H1 (cell line): Measurements from ENCODE around the gene DVL3. TPM values are rescaled to one million over a fixed set of nuclear protein-coding genes. Genes with fewer than 3 reads are reported as not detected.

ENCODE experiments used
- CTCF ChIA-PET: fragments of 300-600 bp; sonication (Branson Sonifier 250); formaldehyde crosslinking; loops from one replicate; lab custom pipeline; 2021; ENCODE audit not compliant: partially characterized antibody; lab: Charles Lee
- POLR2A ChIA-PET: fragments of 300-600 bp; sonication (Branson Sonifier 250); formaldehyde crosslinking; loops from one replicate; lab custom pipeline; 2021; ENCODE audit warnings: inconsistent platforms; ENCODE audit not compliant: partially characterized antibody; lab: Charles Lee
- DNase-seq, 2 experiments: peaks; one replicate each; pipeline versions ENCODE4 v3.0.0 to v3.0.0-alpha.2; 2010 to 2022; ENCODE audit warnings: low spot score in 2 of 2, low read depth in 1 of 2, mixed read lengths in 1 of 2
- FAIRE-seq: peaks from 2 replicates; lab custom pipeline; 2011; peaks lifted over from hg19 to GRCh38; lab: Jason Lieb, UNC
- H2AFZ ChIP-seq: 2 replicates; pipeline ENCODE4 v1.8.1; 2012; ENCODE audit warnings: low read length, inconsistent platforms
- H2AK5ac ChIP-seq: 2 replicates; pipeline ENCODE4 v1.6.1; 2013; ENCODE audit warnings: low read depth, low read length
- H2BK120ac ChIP-seq: replicated peaks from 2 replicates; pipeline ENCODE3; 2013; ENCODE audit warnings: low read depth, low read length, inconsistent platforms
- H2BK12ac ChIP-seq: 2 replicates; pipeline ENCODE4 v1.6.1; 2013; ENCODE audit warnings: low read depth, low read length
- H2BK15ac ChIP-seq: 2 replicates; pipeline ENCODE4 v1.6.1; 2013; ENCODE audit warnings: low read length
- H2BK20ac ChIP-seq: 2 replicates; pipeline ENCODE4 v1.6.1; 2013; ENCODE audit warnings: low read length
- H2BK5ac ChIP-seq: 2 replicates; pipeline ENCODE4 v1.6.1; 2013; ENCODE audit warnings: low read depth, low read length
- H3K14ac ChIP-seq: 2 replicates; pipeline ENCODE4 v1.6.1; 2013; ENCODE audit warnings: inconsistent platforms; ENCODE audit not compliant: insufficient read length
- H3K18ac ChIP-seq: 2 replicates; pipeline ENCODE4 v1.6.1; 2013; ENCODE audit warnings: low read length; ENCODE audit errors: extremely low read depth
- H3K23ac ChIP-seq: 2 replicates; pipeline ENCODE4 v1.6.1; 2013; ENCODE audit warnings: inconsistent platforms; ENCODE audit not compliant: insufficient read length
- H3K23me2 ChIP-seq: 2 replicates; pipeline ENCODE4 v1.6.1; 2013; ENCODE audit warnings: low read depth, low read length
- H3K27ac ChIP-seq: 2 replicates; pipeline ENCODE4 v1.6.1; 2011; ENCODE audit warnings: low read depth, low read length, inconsistent platforms
- H3K27me3 ChIP-seq, 4 experiments: replicated peaks in 1 of 4; 1 replicate in 1 of 4; 2 replicates in 3 of 4; pipeline versions ENCODE4 v1.6.1 to v1.8.1; 2011 to 2013; ENCODE audit warnings: low read length in 3 of 4, mild to moderate bottlenecking in 3 of 4, inconsistent platforms in 2 of 4, mixed read lengths in 2 of 4, moderate library complexity in 1 of 4; ENCODE audit not compliant: control insufficient read depth in 3 of 4, insufficient read depth in 3 of 4; ENCODE audit errors: extremely low read depth in 1 of 4
- H3K36me3 ChIP-seq, 4 experiments: 2 replicates each; pipeline versions ENCODE4 v1.6.1 to v1.8.1; 2011 to 2013; ENCODE audit warnings: mild to moderate bottlenecking in 4 of 4, low read length in 3 of 4, moderate library complexity in 2 of 4, control low read depth in 1 of 4, inconsistent platforms in 1 of 4; ENCODE audit not compliant: insufficient read depth in 4 of 4, control insufficient read depth in 2 of 4
- H3K4ac ChIP-seq: replicated peaks from 2 replicates; pipeline ENCODE3; 2013; ENCODE audit warnings: low read length, low read depth, mixed read lengths, inconsistent platforms; ENCODE audit not compliant: insufficient read length
- H3K4me1 ChIP-seq, 4 experiments: replicated peaks in 1 of 4; 1 replicate in 1 of 4; 2 replicates in 3 of 4; pipeline versions ENCODE4 v1.6.1 to v1.8.1; 2011 to 2013; ENCODE audit warnings: low read length in 3 of 4, inconsistent platforms in 2 of 4, mixed read lengths in 1 of 4; ENCODE audit not compliant: insufficient read depth in 4 of 4, control insufficient read depth in 3 of 4
- H3K4me2 ChIP-seq, 2 experiments: 2 replicates each; pipeline versions ENCODE4 v1.6.1 to v1.8.1; 2011 to 2013; ENCODE audit warnings: low read depth in 2 of 2, low read length in 2 of 2, control low read depth in 1 of 2, inconsistent platforms in 1 of 2, mild to moderate bottlenecking in 1 of 2; ENCODE audit not compliant: insufficient read depth in 1 of 2
- H3K4me3 ChIP-seq, 4 experiments: fragments of 200-600, 300-600 bp in 1 of 4; sonication (generic), shearing (Covaris generic), sonication (Bioruptor Twin) in 1 of 4; 2 replicates each; pipeline versions ENCODE4 v1.5.1 to v1.8.1; 2011 to 2016; ENCODE audit warnings: low read length in 4 of 4, low read depth in 3 of 4, control low read depth in 2 of 4, inconsistent platforms in 2 of 4, mild to moderate bottlenecking in 2 of 4, mixed read lengths in 1 of 4, moderate library complexity in 1 of 4; ENCODE audit not compliant: insufficient read depth in 2 of 4; ENCODE audit errors: extremely low read depth in 1 of 4
- H3K56ac ChIP-seq: replicated peaks from 2 replicates; pipeline ENCODE3; 2013; ENCODE audit warnings: low read depth, mild to moderate bottlenecking, mixed read lengths, low read length, inconsistent platforms; ENCODE audit not compliant: insufficient read length
- H3K79me1 ChIP-seq: 2 replicates; pipeline ENCODE4 v1.6.1; 2013; ENCODE audit warnings: low read depth, low read length, control low read depth
- H3K79me2 ChIP-seq, 2 experiments: 2 replicates each; pipeline versions ENCODE4 v1.6.1 to v1.8.1; 2012 to 2013; ENCODE audit warnings: low read length in 2 of 2, mild to moderate bottlenecking in 2 of 2, inconsistent platforms in 1 of 2; ENCODE audit not compliant: insufficient read depth in 2 of 2, control insufficient read depth in 1 of 2
- H3K9ac ChIP-seq, 4 experiments: replicated peaks in 1 of 4; 1 replicate in 1 of 4; 2 replicates in 3 of 4; pipeline versions ENCODE4 v1.6.1 to v1.8.1; 2011 to 2013; ENCODE audit warnings: low read depth in 3 of 4, low read length in 3 of 4, control low read depth in 2 of 4, mild to moderate bottlenecking in 2 of 4, moderate library complexity in 2 of 4, inconsistent platforms in 1 of 4; ENCODE audit errors: extremely low read depth in 1 of 4
- H3K9me3 ChIP-seq, 2 experiments: 2 replicates each; pipeline versions ENCODE4 v1.6.1 to v1.8.1; 2012 to 2013; ENCODE audit warnings: mild to moderate bottlenecking in 2 of 2, moderate library complexity in 2 of 2, control low read depth in 1 of 2, inconsistent platforms in 1 of 2, low read depth in 1 of 2, low read length in 1 of 2, mixed read lengths in 1 of 2; ENCODE audit not compliant: insufficient read depth in 2 of 2
- H4K20me1 ChIP-seq, 2 experiments: replicated peaks in 1 of 2; 2 replicates each; pipeline versions ENCODE3 to v1.8.1; 2011 to 2013; ENCODE audit warnings: inconsistent platforms in 2 of 2, low read length in 2 of 2, mild to moderate bottlenecking in 1 of 2; ENCODE audit not compliant: insufficient read depth in 2 of 2, control insufficient read depth in 1 of 2
- H4K5ac ChIP-seq: 2 replicates; pipeline ENCODE4 v1.6.1; 2013; ENCODE audit warnings: low read length, low read depth, mixed read lengths, inconsistent platforms; ENCODE audit not compliant: insufficient read length
- H4K8ac ChIP-seq: 2 replicates; pipeline ENCODE4 v1.8.0; 2013; ENCODE audit warnings: mild to moderate bottlenecking, moderate library complexity, low read length, inconsistent platforms; ENCODE audit not compliant: insufficient read depth; ENCODE audit errors: extremely low read depth
- H4K91ac ChIP-seq: replicated peaks from 2 replicates; pipeline ENCODE3; 2013; ENCODE audit warnings: low read length, mixed read lengths, inconsistent platforms; ENCODE audit not compliant: insufficient read length
- ATF3 ChIP-seq: IDR thresholded peaks from 2 replicates; pipeline ENCODE4 v1.6.1; 2011; ENCODE audit warnings: low read depth, mild to moderate bottlenecking, low read length; ENCODE audit not compliant: insufficient read depth
- BCL11A ChIP-seq, 2 experiments: IDR thresholded peaks; one replicate each; pipeline ENCODE4 v1.6.1; 2011; ENCODE audit warnings: low read depth in 2 of 2, low read length in 2 of 2, mild to moderate bottlenecking in 2 of 2
- BRCA1 ChIP-seq: IDR thresholded peaks from 2 replicates; pipeline ENCODE4 v1.6.1; 2012; ENCODE audit warnings: low read depth, low read length, improper control_type of control experiment
- CBX5 ChIP-seq: fragments of 300-800, 300-1000 bp; sonication (generic); IDR thresholded peaks from 2 replicates; pipeline ENCODE4 v1.7.1; 2016; ENCODE audit warnings: antibody characterized with exemption, low read length, low read depth
- E2F6 ChIP-seq: IDR thresholded peaks from 2 replicates; pipeline ENCODE4 v1.6.1; 2012; ENCODE audit warnings: inconsistent platforms
- GABPA ChIP-seq: IDR thresholded peaks from 2 replicates; pipeline ENCODE4 v1.6.1; 2011; ENCODE audit warnings: mild to moderate bottlenecking, low read length, moderate library complexity, borderline replicate concordance; ENCODE audit not compliant: insufficient read depth
- KDM1A ChIP-seq: fragments of 200-600, 300-600 bp; sonication (generic); IDR thresholded peaks from 2 replicates; pipeline ENCODE4 v1.7.1; 2016; ENCODE audit warnings: mild to moderate bottlenecking, low read length, borderline replicate concordance
- MAX ChIP-seq: IDR thresholded peaks from 2 replicates; pipeline ENCODE4 v1.6.1; 2012; ENCODE audit warnings: inconsistent platforms
- POLR2A ChIP-seq, 2 experiments: IDR thresholded peaks; 1 replicate in 1 of 2; 2 replicates in 1 of 2; pipeline ENCODE4 v1.6.1; 2011; ENCODE audit warnings: low read depth in 2 of 2, low read length in 2 of 2, mild to moderate bottlenecking in 2 of 2; ENCODE audit errors: control extremely low read depth in 1 of 2
- RNF2 ChIP-seq: fragments of 200-900, 300-1000 bp; sonication (generic); IDR thresholded peaks from 2 replicates; pipeline ENCODE4 v1.7.1; 2016; ENCODE audit warnings: borderline replicate concordance, low read depth, mild to moderate bottlenecking, antibody characterized with exemption, low read length; ENCODE audit not compliant: poor library complexity, severe bottlenecking; ENCODE audit errors: missing control alignments
- SRF ChIP-seq: IDR thresholded peaks from 2 replicates; pipeline ENCODE4 v1.6.1; 2011; ENCODE audit warnings: mild to moderate bottlenecking, low read depth, low read length, moderate library complexity
- TCF12 ChIP-seq: IDR thresholded peaks from 2 replicates; pipeline ENCODE4 v1.6.1; 2011; ENCODE audit warnings: low read depth, mild to moderate bottlenecking, low read length
- WGBS, 2 experiments: shearing (Covaris generic) in 1 of 2; methylation state at CpG; one replicate each; pipeline versions ENCODE4 v1.1.6 to v1.1.7; 2013 to 2015; ENCODE audit warnings: low lambda C conversion rate in 2 of 2, mixed read lengths in 2 of 2, inconsistent platforms in 1 of 2, low coverage in 1 of 2, missing lambda C conversion rate in 1 of 2; ENCODE audit not compliant: insufficient replicate concordance in 2 of 2, insufficient coverage in 1 of 2, insufficient read length in 1 of 2; ENCODE audit errors: extremely low coverage in 1 of 2, missing lambda C conversion rate in 1 of 2; 5-methylcytosine and 5-hydroxymethylcytosine counted together
- polyA plus RNA-seq, 7 experiments: library from polyadenylated mRNA; depleted of rRNA in 3 of 7; stranded (reverse) in 5 of 7; unstranded in 2 of 7; fragments of >200 nt in 5 of 7; fragments of 200-250 nt in 2 of 7; gene quantifications; 1 replicate in 5 of 7; 2 replicates in 1 of 7; 4 replicates in 1 of 7; pipeline versions ENCODE4 v1.2.1 to v1.2.3, GENCODE V29; 2011 to 2013; ENCODE audit warnings: missing spikeins in 2 of 7, mixed read lengths in 2 of 7
- total RNA-seq: library from RNA; stranded (reverse); fragmentation: NEBNext Ultra II Directional; extraction: Animal tissue kit (Norgen Biotek cat#: 25700); gene quantifications from 2 replicates; pipeline ENCODE4 v1.2.1, GENCODE V29; 2021

Gene DVL3
- total and polyA plus RNA-seq, 2 of the 8 experiments (the other 6 are each of a cell fraction or from before 2014, with no cell fraction given) = 38.5 to 66.6 TPM

- Histone ChIP-seq H3K9me3 (no peaks in the 10 kb centered on the region), H3K79me1 (peaks cover 18% of the 10 kb centered on the region), H4K5ac (no peak overlapping the region), H2BK120ac (no peak overlapping the region), H3K4me2 (no peak overlapping the region), H2BK5ac (no peak overlapping the region), H3K36me3 (peaks cover 5 to 13% (median 7%) of the 10 kb centered on the region in 4 experiments), H2BK20ac (no peak overlapping the region), H3K18ac (no peak overlapping the region), H2BK15ac (no peak overlapping the region), H3K9ac (no peak overlapping the region), H3K56ac (no peak overlapping the region), H3K23me2 (peaks cover 13% of the 10 kb centered on the region), H2AK5ac (no peak overlapping the region), H3K4ac (no peak overlapping the region), H3K27ac (0 out of 2 replicates have a peak overlapping the region, but pooled peaks have one; percentile 15), H3K23ac (no peak overlapping the region), H4K91ac (no peak overlapping the region), H2AFZ (no peak overlapping the region), H3K79me2 (peaks cover 21 to 44% of the 10 kb centered on the region in 2 experiments), H2BK12ac (no peak overlapping the region), H3K27me3 (no peaks in the 10 kb centered on the region), H4K8ac (peak overlapping the region; percentile 35; the same call in 1 of the 2 replicates), H3K4me3 (no peak overlapping the region), H4K20me1 (peaks cover 2 to 10% of the 10 kb centered on the region in 2 experiments), H3K14ac (no peak overlapping the region), H3K4me1 (peaks cover 2 to 6% (median 4%) of the 10 kb centered on the region in 4 experiments; a peak in 6 of 7 replicates)
- FAIRE-seq (no peak), DNase-seq (no peak)
- POLR2A ChIA-PET = interaction anchor here (0.6 to 1.4 kb wide), 3 partner anchors 13 to 245 kb away, joined by 3 to 6 read pairs (median 4); partner anchors contain the start of gene AP2M1
- CTCF ChIA-PET = interaction anchor here (0.6 to 1.9 kb wide), 7 partner anchors 9 to 1306 kb away, joined by 3 to 6 read pairs (median 3); no protein-coding TSS in a partner anchor
- 83% methylated on average over 2 of the region's 2 CpGs; no CpG with 5 or more reads in 1 of the 2 experiments for WGBS, 2 experiments
- TF ChIP-seq BRCA1 (no peak), CBX5 (no peak), POLR2A (IDR thresholded peaks at IDR 0.05; ENCODE audit: control extremely low read depth in 1 of 2, low read depth in 2 of 2, low read length in 2 of 2) (no peak), ATF3 (no peak), BCL11A (IDR thresholded peaks at IDR 0.05; ENCODE audit: low read depth in 2 of 2, low read length in 2 of 2) (no peak), TCF12 (no peak), MAX (no peak), SRF (no peak), KDM1A (no peak), GABPA (no peak), E2F6 (no peak), RNF2 (no peak)
These were observed 5.3 kb downstream of the DVL3 start for GRCh38 chr3:184160456-184160855.
